ENCODE results near the gene FAM83D.

- TF ChIP-seq MAX (IDR thresholded peaks at IDR 0.05) (no peak), TCF12 (IDR thresholded peaks at IDR 0.05; ENCODE audit: low read depth) (no peak), REST (IDR thresholded peaks at IDR 0.05; ENCODE audit: low read depth) (no peak), CREB1 (IDR thresholded peaks at IDR 0.05; ENCODE audit: low read depth) (no peak), YY1 (IDR thresholded peaks at IDR 0.05; ENCODE audit: low read depth) (no peak), TEAD4 (IDR thresholded peaks at IDR 0.05) (no peak), EP300 (IDR thresholded peaks at IDR 0.05; ENCODE audit: borderline replicate concordance) (no peak), FOXM1 (IDR thresholded peaks at IDR 0.05; ENCODE audit: borderline replicate concordance, low read depth) (no peak), NFIC (IDR thresholded peaks at IDR 0.05) (no peak), EGR1 (IDR thresholded peaks at IDR 0.05) (no peak), RAD21 (IDR thresholded peaks at IDR 0.05; ENCODE audit: low read depth) (no peak), CEBPB (IDR thresholded peaks at IDR 0.05) (no peak), TAF1 (IDR thresholded peaks at IDR 0.05; ENCODE audit: low read depth) (no peak)
- TF ChIP-seq, protein P1, sequence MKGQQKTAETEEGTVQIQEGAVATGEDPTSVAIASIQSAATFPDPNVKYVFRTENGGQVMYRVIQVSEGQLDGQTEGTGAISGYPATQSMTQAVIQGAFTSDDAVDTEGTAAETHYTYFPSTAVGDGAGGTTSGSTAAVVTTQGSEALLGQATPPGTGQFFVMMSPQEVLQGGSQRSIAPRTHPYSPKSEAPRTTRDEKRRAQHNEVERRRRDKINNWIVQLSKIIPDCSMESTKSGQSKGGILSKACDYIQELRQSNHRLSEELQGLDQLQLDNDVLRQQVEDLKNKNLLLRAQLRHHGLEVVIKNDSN (IDR thresholded peaks at IDR 0.05): no peak
These were observed 8.3 kb downstream of the FAM83D start for GRCh38 chr20:38934530-38934929.

Measured in Ishikawa (cell line).